Neural cell (in vitro differentiated cells): Measurements from ENCODE around the gene MED22. TPM values are rescaled to one million over a fixed set of nuclear protein-coding genes. Genes with fewer than 3 reads are reported as not detected.
A peak's percentile ranks its signal among the peaks of the same experiment; 100 is the strongest.

Source experiments
- H2AFZ ChIP-seq: fragments of 200-600, 300-800 bp; sonication (generic), shearing (Covaris generic); 2 replicates; pipeline ENCODE4 v1.6.0; 2014; ENCODE audit warnings: low read depth, mild to moderate bottlenecking, antibody characterized with exemption, low read length, moderate library complexity
- H3F3A ChIP-seq: fragments of 200-600 bp; shearing (Covaris generic); 2 replicates; pipeline ENCODE4 v1.6.1; 2016; ENCODE audit warnings: mild to moderate bottlenecking, moderate library complexity, mixed read lengths, antibody characterized with exemption, low read length; ENCODE audit not compliant: insufficient read depth, poor library complexity, severe bottlenecking
- H3K27ac ChIP-seq: fragments of 200-600, 300-800 bp; sonication (generic), shearing (Covaris generic); 2 replicates; pipeline ENCODE4 v1.5.1; 2014; ENCODE audit warnings: mild to moderate bottlenecking, low read length, moderate library complexity
- H3K27me3 ChIP-seq: fragments of 300-800, 200-600 bp; sonication (generic), shearing (Covaris generic); 2 replicates; pipeline ENCODE4 v1.6.0; 2014; ENCODE audit warnings: mild to moderate bottlenecking, low read depth, low read length, moderate library complexity; ENCODE audit not compliant: insufficient read depth
- H3K36me3 ChIP-seq: fragments of 300-800, 200-600 bp; sonication (generic), shearing (Covaris generic); 2 replicates; pipeline ENCODE4 v1.5.1; 2014; ENCODE audit warnings: mild to moderate bottlenecking, antibody characterized with exemption, low read length, moderate library complexity; ENCODE audit not compliant: insufficient read depth
- H3K4me2 ChIP-seq: fragments of 300-800, 200-600 bp; sonication (generic), shearing (Covaris generic); 2 replicates; pipeline ENCODE4 v1.6.0; 2014; ENCODE audit warnings: mild to moderate bottlenecking, low read length
- H3K4me3 ChIP-seq: fragments of 300-800, 200-600 bp; sonication (generic), shearing (Covaris generic); 2 replicates; pipeline ENCODE4 v1.5.1; 2014; ENCODE audit warnings: mild to moderate bottlenecking, low read length, moderate library complexity
- H3K79me2 ChIP-seq: fragments of 200-600 bp; shearing (Covaris generic); replicated peaks from 2 replicates; pipeline ENCODE4 v1.6.0; 2014; ENCODE audit warnings: mild to moderate bottlenecking, low read length, moderate library complexity; ENCODE audit not compliant: insufficient read depth
- H3K9ac ChIP-seq: fragments of 300-800, 200-600 bp; sonication (generic), shearing (Covaris generic); 2 replicates; pipeline ENCODE4 v1.6.1; 2016; ENCODE audit warnings: mild to moderate bottlenecking, low read length, mixed read lengths
- H3K9me2 ChIP-seq: fragments of 200-600 bp; shearing (Covaris generic); 2 replicates; pipeline ENCODE4 v1.6.1; 2016; ENCODE audit warnings: mild to moderate bottlenecking, low read length, mixed read lengths; ENCODE audit not compliant: insufficient read depth
- H3K9me3 ChIP-seq: fragments of 200-600, 300-800 bp; sonication (generic), shearing (Covaris generic); 2 replicates; pipeline ENCODE4 v1.6.1; 2016; ENCODE audit warnings: mild to moderate bottlenecking, mixed run types, low read length, moderate library complexity, mixed read lengths
- H4K20me1 ChIP-seq: fragments of 200-600 bp; shearing (Covaris generic); 2 replicates; pipeline ENCODE4 v1.6.1; 2016; ENCODE audit warnings: mild to moderate bottlenecking, mixed run types; ENCODE audit not compliant: insufficient read depth
- EP300 ChIP-seq: fragments of 450-650 bp; conservative IDR thresholded peaks from 2 replicates; pipeline ENCODE4 v1.6.1; 2014; ENCODE audit warnings: antibody characterized with exemption, mild to moderate bottlenecking, moderate library complexity; ENCODE audit not compliant: poor library complexity, severe bottlenecking
- EZH2 ChIP-seq: fragments of 200-600, 300-800 bp; shearing (Covaris generic), sonication (generic); IDR thresholded peaks from 2 replicates; pipeline ENCODE4 v1.6.1; 2014; ENCODE audit warnings: antibody characterized with exemption, low read length, borderline replicate concordance, mild to moderate bottlenecking; ENCODE audit not compliant: insufficient read depth, poor library complexity, severe bottlenecking
- MXI1 ChIP-seq: fragments of 450-650 bp; conservative IDR thresholded peaks from 2 replicates; pipeline ENCODE4 v1.6.1; 2014; ENCODE audit warnings: antibody characterized with exemption, mild to moderate bottlenecking; ENCODE audit not compliant: poor library complexity, severe bottlenecking
- POLR2AphosphoS5 ChIP-seq: IDR thresholded peaks from 2 replicates; pipeline ENCODE4 v1.6.1; 2012
- RAD21 ChIP-seq: fragments of 450-650 bp; conservative IDR thresholded peaks from 2 replicates; pipeline ENCODE4 v1.6.1; 2014; ENCODE audit warnings: antibody characterized with exemption, mild to moderate bottlenecking, moderate library complexity
- SMC3 ChIP-seq: fragments of 450-650 bp; conservative IDR thresholded peaks from 2 replicates; pipeline ENCODE4 v1.6.1; 2014; ENCODE audit warnings: antibody characterized with exemption, mild to moderate bottlenecking, moderate library complexity; ENCODE audit not compliant: poor library complexity
- TAF1 ChIP-seq: IDR thresholded peaks from 2 replicates; pipeline ENCODE4 v1.6.1; 2012; ENCODE audit warnings: low read depth
- polyA plus RNA-seq: library from polyadenylated mRNA; depleted of rRNA; stranded (reverse); fragments of >200 nt; gene quantifications from 2 replicates; pipeline ENCODE4 v1.2.3, GENCODE V29; 2014
- TF ChIP-seq, protein P1 (sequence below): IDR thresholded peaks from 2 replicates; pipeline ENCODE4 v1.6.1; 2012; ENCODE audit warnings: borderline replicate concordance
- TF ChIP-seq, protein P2 (sequence below): fragments of 450-650 bp; IDR thresholded peaks from 2 replicates; pipeline ENCODE4 v1.5.1; 2014; ENCODE audit warnings: antibody characterized with exemption, mild to moderate bottlenecking, moderate library complexity; ENCODE audit not compliant: poor library complexity, severe bottlenecking

MED22 gene
- polyA plus RNA-seq, 1 donor from 2014 or later, result 57.5 TPM

DNA sequence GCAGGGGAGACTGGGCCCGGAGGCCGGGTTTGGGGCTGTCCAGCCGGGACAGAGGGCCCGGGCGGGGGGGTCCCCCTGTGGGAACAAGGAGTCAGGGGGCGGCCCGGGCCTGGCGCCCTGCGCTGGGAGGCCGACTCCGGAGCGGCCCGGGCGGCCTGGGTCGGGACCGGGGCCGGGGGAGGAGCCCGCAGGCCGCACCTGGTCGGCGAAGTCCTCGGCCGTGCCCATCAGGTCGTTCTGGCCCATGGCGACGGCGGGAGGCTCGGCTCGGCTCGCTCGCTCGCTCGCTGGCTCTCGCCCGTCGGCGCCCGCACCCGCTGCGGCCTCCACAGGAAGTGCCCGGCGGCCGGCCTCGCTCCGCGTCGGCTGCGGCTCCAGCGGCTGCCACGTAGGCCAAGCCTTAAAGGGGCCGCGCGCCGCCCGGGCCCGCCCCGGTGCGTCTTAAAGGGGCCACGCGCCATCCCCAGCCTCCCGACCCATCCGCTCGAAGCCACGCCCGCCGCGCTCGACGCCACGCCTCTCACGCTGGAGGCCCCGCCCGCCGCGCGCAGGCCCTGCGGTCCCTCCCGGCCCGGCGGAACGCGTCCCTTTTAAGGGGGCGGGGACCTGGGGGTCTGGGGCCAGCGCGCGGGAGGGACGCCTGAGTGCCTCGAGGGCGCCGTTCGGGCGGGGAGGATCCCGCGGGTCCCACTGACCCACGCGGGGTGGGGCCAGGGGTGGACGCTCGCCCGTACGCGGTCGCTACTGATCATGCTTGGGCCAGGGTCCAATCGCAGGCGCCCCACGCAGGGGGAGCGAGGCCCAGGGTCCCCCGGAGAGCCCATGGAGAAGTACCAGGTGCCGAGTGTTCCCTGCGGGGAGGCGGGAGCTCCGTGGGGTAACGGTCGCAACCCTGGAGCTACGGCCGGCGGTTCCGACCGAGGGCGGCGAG, 28.1 kb upstream of the MED22 start, which contains the start of the genes STKLD1 and SURF4:
Gene STKLD1, plus strand, starts transcription at position 643 of the 931 bp plus-strand sequence. Its CDS starts 108 bp downstream, at position 751.
Gene SURF4, minus strand, starts transcription at position 337 of the 931 bp plus-strand sequence. Its CDS starts 91 bp downstream, at position 246.
- peaks cover 33% of the 10 kb centered on the region for H3K79me2 ChIP-seq
- peak within 1 kb of the TSS; percentile 73 for H2AFZ ChIP-seq
- TF ChIP-seq EZH2 (no peak), EP300 (peak; percentile 14), RAD21 (no peak), POLR2AphosphoS5 (peak; percentile 36), SMC3 (no peak), TAF1 (peak; percentile 20), MXI1 (peak; percentile 68)
- TF ChIP-seq, protein P1, sequence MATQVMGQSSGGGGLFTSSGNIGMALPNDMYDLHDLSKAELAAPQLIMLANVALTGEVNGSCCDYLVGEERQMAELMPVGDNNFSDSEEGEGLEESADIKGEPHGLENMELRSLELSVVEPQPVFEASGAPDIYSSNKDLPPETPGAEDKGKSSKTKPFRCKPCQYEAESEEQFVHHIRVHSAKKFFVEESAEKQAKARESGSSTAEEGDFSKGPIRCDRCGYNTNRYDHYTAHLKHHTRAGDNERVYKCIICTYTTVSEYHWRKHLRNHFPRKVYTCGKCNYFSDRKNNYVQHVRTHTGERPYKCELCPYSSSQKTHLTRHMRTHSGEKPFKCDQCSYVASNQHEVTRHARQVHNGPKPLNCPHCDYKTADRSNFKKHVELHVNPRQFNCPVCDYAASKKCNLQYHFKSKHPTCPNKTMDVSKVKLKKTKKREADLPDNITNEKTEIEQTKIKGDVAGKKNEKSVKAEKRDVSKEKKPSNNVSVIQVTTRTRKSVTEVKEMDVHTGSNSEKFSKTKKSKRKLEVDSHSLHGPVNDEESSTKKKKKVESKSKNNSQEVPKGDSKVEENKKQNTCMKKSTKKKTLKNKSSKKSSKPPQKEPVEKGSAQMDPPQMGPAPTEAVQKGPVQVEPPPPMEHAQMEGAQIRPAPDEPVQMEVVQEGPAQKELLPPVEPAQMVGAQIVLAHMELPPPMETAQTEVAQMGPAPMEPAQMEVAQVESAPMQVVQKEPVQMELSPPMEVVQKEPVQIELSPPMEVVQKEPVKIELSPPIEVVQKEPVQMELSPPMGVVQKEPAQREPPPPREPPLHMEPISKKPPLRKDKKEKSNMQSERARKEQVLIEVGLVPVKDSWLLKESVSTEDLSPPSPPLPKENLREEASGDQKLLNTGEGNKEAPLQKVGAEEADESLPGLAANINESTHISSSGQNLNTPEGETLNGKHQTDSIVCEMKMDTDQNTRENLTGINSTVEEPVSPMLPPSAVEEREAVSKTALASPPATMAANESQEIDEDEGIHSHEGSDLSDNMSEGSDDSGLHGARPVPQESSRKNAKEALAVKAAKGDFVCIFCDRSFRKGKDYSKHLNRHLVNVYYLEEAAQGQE, result no peak
- TF ChIP-seq, protein P2, sequence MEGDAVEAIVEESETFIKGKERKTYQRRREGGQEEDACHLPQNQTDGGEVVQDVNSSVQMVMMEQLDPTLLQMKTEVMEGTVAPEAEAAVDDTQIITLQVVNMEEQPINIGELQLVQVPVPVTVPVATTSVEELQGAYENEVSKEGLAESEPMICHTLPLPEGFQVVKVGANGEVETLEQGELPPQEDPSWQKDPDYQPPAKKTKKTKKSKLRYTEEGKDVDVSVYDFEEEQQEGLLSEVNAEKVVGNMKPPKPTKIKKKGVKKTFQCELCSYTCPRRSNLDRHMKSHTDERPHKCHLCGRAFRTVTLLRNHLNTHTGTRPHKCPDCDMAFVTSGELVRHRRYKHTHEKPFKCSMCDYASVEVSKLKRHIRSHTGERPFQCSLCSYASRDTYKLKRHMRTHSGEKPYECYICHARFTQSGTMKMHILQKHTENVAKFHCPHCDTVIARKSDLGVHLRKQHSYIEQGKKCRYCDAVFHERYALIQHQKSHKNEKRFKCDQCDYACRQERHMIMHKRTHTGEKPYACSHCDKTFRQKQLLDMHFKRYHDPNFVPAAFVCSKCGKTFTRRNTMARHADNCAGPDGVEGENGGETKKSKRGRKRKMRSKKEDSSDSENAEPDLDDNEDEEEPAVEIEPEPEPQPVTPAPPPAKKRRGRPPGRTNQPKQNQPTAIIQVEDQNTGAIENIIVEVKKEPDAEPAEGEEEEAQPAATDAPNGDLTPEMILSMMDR, result no peak
- peak within 1 kb of the TSS; percentile 99 for H3K4me2 ChIP-seq
- H4K20me1 ChIP-seq, result no peaks in the 10 kb centered on the region
- H3F3A ChIP-seq, result no peaks in the 10 kb centered on the region
- no peaks in the 10 kb centered on the region for H3K27me3 ChIP-seq
- peak within 1 kb of the TSS; percentile 49 for H3K27ac ChIP-seq
- peak within 1 kb of the TSS; percentile 84 for H3K9ac ChIP-seq
- no peaks in the 10 kb centered on the region for H3K36me3 ChIP-seq
- H3K9me3 ChIP-seq, result no peaks in the 10 kb centered on the region
- no peaks in the 10 kb centered on the region for H3K9me2 ChIP-seq
- H3K4me3 ChIP-seq, result peak within 1 kb of the TSS; percentile 91

DNA sequence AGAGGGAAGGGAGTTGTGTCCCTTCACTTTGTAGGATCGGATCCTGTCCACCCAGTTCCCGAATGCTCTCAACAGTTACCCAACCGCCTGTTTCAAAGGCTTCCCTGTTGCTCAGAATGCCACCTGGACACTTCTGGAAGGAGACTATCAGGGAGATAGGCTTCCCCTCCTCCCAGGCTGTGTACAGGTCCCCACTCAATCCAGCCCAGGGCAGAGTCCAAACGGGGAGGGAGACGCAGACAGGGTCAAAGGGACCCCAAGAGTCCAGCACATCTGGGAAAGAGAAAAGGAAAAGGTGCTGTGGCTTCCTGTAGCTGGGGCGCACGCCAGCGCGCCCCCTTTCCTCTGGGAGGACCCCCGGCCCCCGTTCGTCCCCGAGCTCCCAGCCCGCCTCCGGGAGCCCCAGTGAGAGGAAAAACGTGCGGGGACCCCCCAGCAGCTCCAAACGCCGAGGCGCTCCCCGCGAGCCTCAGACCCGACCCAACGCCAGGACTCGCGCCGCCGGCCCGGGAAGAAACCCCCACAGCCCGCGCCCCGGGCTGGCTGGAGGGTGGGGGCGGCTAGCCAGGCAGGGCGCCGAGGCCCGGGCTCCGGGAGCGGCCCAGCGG, 27.3 kb upstream of the MED22 start:
- no peaks in the 10 kb centered on the region for H3K9me3 ChIP-seq
- no peaks in the 10 kb centered on the region for H3K27me3 ChIP-seq
- no peaks in the 10 kb centered on the region for H3F3A ChIP-seq
- H3K9me2 ChIP-seq, result no peaks in the 10 kb centered on the region
- H2AFZ ChIP-seq, result no peak overlapping the region
- peak overlapping the region; percentile 99 for H3K4me2 ChIP-seq
- H3K4me3 ChIP-seq, result peak overlapping the region; percentile 91
- TF ChIP-seq, protein P2, result peak; percentile 29
- TF ChIP-seq EZH2 (no peak), MXI1 (no peak)
- no peaks in the 10 kb centered on the region for H3K36me3 ChIP-seq
- H3K79me2 ChIP-seq, result peaks cover 41% of the 10 kb centered on the region
- no peaks in the 10 kb centered on the region for H4K20me1 ChIP-seq
- peak overlapping the region; percentile 49 for H3K27ac ChIP-seq
- H3K9ac ChIP-seq, result peak overlapping the region; percentile 84
